Measurements from ENCODE around the gene STAB2. TPM values are rescaled to one million over a fixed set of nuclear protein-coding genes. Genes with fewer than 3 reads are reported as not detected.

Gene STAB2
- total RNA-seq, 2 experiments from 2014 or later, result not detected

DNA sequence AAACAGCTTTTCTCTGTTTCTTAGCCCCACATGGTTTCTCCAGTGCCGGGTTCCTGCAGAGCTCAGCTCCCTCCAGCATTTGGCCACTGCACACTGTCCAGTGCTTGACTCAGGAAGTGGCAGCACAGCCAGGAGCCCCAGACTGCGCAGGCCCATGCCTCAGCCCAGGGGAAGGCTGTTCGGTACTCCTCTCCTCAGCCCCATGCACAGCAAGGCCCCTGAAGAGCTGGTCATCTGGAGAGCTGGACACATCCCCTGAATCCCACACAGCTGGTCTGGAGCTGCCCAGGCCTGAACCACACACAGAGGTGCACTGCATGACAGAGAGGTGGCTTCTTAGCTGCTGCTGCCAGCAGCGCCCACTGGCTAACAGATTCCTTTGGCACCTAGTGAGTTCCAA lies 48.3 kb downstream of the STAB2 start:
- no peak for TF ChIP-seq EZH2phosphoT487 (IDR thresholded peaks at IDR 0.05; ENCODE audit: borderline replicate concordance, low read depth, low read length)
- TF ChIP-seq CTCF (conservative IDR thresholded peaks at IDR 0.05; ENCODE audit: low read length), result no peak
- H3K4me2 ChIP-seq (ENCODE audit: low read length), result no peak overlapping the region
- intact Hi-C loops (cut with micrococcal nuclease; ENCODE audit: unreplicated experiment), result no loop called here
- no peaks in the 10 kb centered on the region for H3K36me3 ChIP-seq (ENCODE audit: insufficient read depth, low read length)
- no peaks in the 10 kb centered on the region for H3K4me1 ChIP-seq (ENCODE audit: insufficient read depth, low read length, poor library complexity, severe bottlenecking)
- H3K4me3 ChIP-seq (ENCODE audit: low read depth, low read length, poor library complexity, severe bottlenecking), result no peak overlapping the region
- no peaks in the 10 kb centered on the region for H3K9me3 ChIP-seq (ENCODE audit: low read length)
- POLR2A ChIA-PET, result no interaction called here
- H4K20me1 ChIP-seq (ENCODE audit: insufficient read depth, low read length), result no peaks in the 10 kb centered on the region
- CTCF ChIA-PET (ENCODE audit: unreplicated experiment), result no interaction called here
- no peaks in the 10 kb centered on the region for H3K79me2 ChIP-seq (ENCODE audit: insufficient read depth, low read depth, low read length)
- H3K9me2 ChIP-seq (ENCODE audit: insufficient read depth, low read length), result no peaks in the 10 kb centered on the region
- DNase-seq (ENCODE audit: low spot score), result no peak
- H2AFZ ChIP-seq (ENCODE audit: low read length), result no peak overlapping the region
- BruUV-seq (replicated peaks), result no TSS peak
- no peak overlapping the region for H3K27ac ChIP-seq (ENCODE audit: low read depth, low read length, poor library complexity, severe bottlenecking)

GRCh38 chr12:103637021-103637420 lies 49.9 kb downstream of the STAB2 start:
- intact Hi-C loops (cut with micrococcal nuclease; ENCODE audit: unreplicated experiment), result no loop called here
- H3K79me2 ChIP-seq (ENCODE audit: insufficient read depth, low read depth, low read length), result no peaks in the 10 kb centered on the region
- no peak overlapping the region for H3K27ac ChIP-seq (ENCODE audit: low read depth, low read length, poor library complexity, severe bottlenecking)
- ChIA-PET POLR2A (no interaction called here), CTCF (ENCODE audit: unreplicated experiment) (no interaction called here)
- H3K4me2 ChIP-seq (ENCODE audit: low read length), result no peak overlapping the region
- no peaks in the 10 kb centered on the region for H3K4me1 ChIP-seq (ENCODE audit: insufficient read depth, low read length, poor library complexity, severe bottlenecking)
- H2AFZ ChIP-seq (ENCODE audit: low read length), result no peak overlapping the region
- no peaks in the 10 kb centered on the region for H3K36me3 ChIP-seq (ENCODE audit: insufficient read depth, low read length)
- no peak overlapping the region for H3K4me3 ChIP-seq (ENCODE audit: low read depth, low read length, poor library complexity, severe bottlenecking)
- no peak for TF ChIP-seq EZH2phosphoT487 (IDR thresholded peaks at IDR 0.05; ENCODE audit: borderline replicate concordance, low read depth, low read length)
- no peak for TF ChIP-seq CTCF (conservative IDR thresholded peaks at IDR 0.05; ENCODE audit: low read length)
- no peaks in the 10 kb centered on the region for H3K9me3 ChIP-seq (ENCODE audit: low read length)
- DNase-seq (ENCODE audit: low spot score), result no peak
- H3K9me2 ChIP-seq (ENCODE audit: insufficient read depth, low read length), result no peaks in the 10 kb centered on the region
- BruUV-seq (replicated peaks), result no TSS peak
- H4K20me1 ChIP-seq (ENCODE audit: insufficient read depth, low read length), result no peaks in the 10 kb centered on the region

GRCh38 chr12:103637429-103637828 lies 50.4 kb downstream of the STAB2 start:
- ChIA-PET POLR2A (no interaction called here), CTCF (ENCODE audit: unreplicated experiment) (no interaction called here)
- no peak overlapping the region for H3K4me2 ChIP-seq (ENCODE audit: low read length)
- H3K36me3 ChIP-seq (ENCODE audit: insufficient read depth, low read length), result no peaks in the 10 kb centered on the region
- TF ChIP-seq EZH2phosphoT487 (IDR thresholded peaks at IDR 0.05; ENCODE audit: borderline replicate concordance, low read depth, low read length) (no peak), CTCF (conservative IDR thresholded peaks at IDR 0.05; ENCODE audit: low read length) (no peak)
- no peaks in the 10 kb centered on the region for H3K9me2 ChIP-seq (ENCODE audit: insufficient read depth, low read length)
- H3K9me3 ChIP-seq (ENCODE audit: low read length), result no peaks in the 10 kb centered on the region
- no peak overlapping the region for H3K27ac ChIP-seq (ENCODE audit: low read depth, low read length, poor library complexity, severe bottlenecking)
- no peaks in the 10 kb centered on the region for H3K4me1 ChIP-seq (ENCODE audit: insufficient read depth, low read length, poor library complexity, severe bottlenecking)
- DNase-seq (ENCODE audit: low spot score), result no peak
- H3K79me2 ChIP-seq (ENCODE audit: insufficient read depth, low read depth, low read length), result no peaks in the 10 kb centered on the region
- H2AFZ ChIP-seq (ENCODE audit: low read length), result no peak overlapping the region
- no peak overlapping the region for H3K4me3 ChIP-seq (ENCODE audit: low read depth, low read length, poor library complexity, severe bottlenecking)
- BruUV-seq (replicated peaks), result no TSS peak
- H4K20me1 ChIP-seq (ENCODE audit: insufficient read depth, low read length), result no peaks in the 10 kb centered on the region
- intact Hi-C loops (cut with micrococcal nuclease; ENCODE audit: unreplicated experiment), result no loop called here
